Gastroesophageal sphincter (tissue), 3 donors: Measurements from ENCODE around the gene SYNRG.

Source experiments
- EP300 ChIP-seq: sonication (generic); formaldehyde crosslinking; IDR thresholded peaks from one replicate; pipeline ENCODE4 v1.6.1; 2017; ENCODE audit warnings: antibody characterized with exemption, mild to moderate bottlenecking
- POLR2A ChIP-seq, 2 donors: fragments of 450-650 bp; IDR thresholded peaks; one replicate each; pipeline ENCODE4 v1.6.1; 2017; ENCODE audit warnings: antibody characterized with exemption in 2 of 2, mild to moderate bottlenecking in 2 of 2, moderate library complexity in 1 of 2
- POLR2AphosphoS5 ChIP-seq: sonication (generic); formaldehyde crosslinking; IDR thresholded peaks from one replicate; pipeline ENCODE4 v1.6.1; 2017; ENCODE audit warnings: antibody characterized with exemption
- TF ChIP-seq, protein P1 (sequence below), 4 experiments: fragments of 200-600 bp in 2 of 4; fragments of 450-650 bp in 2 of 4; sonication (generic) in 1 of 4; IDR thresholded peaks; one replicate each; pipeline ENCODE4 v1.5.1; 2017 to 2019; ENCODE audit warnings: antibody characterized with exemption in 4 of 4, mild to moderate bottlenecking in 2 of 4, moderate library complexity in 2 of 4

- TF ChIP-seq POLR2A (IDR thresholded peaks at IDR 0.05) (no peak), EP300 (no peak), POLR2AphosphoS5 (no peak)
- TF ChIP-seq, protein P1, sequence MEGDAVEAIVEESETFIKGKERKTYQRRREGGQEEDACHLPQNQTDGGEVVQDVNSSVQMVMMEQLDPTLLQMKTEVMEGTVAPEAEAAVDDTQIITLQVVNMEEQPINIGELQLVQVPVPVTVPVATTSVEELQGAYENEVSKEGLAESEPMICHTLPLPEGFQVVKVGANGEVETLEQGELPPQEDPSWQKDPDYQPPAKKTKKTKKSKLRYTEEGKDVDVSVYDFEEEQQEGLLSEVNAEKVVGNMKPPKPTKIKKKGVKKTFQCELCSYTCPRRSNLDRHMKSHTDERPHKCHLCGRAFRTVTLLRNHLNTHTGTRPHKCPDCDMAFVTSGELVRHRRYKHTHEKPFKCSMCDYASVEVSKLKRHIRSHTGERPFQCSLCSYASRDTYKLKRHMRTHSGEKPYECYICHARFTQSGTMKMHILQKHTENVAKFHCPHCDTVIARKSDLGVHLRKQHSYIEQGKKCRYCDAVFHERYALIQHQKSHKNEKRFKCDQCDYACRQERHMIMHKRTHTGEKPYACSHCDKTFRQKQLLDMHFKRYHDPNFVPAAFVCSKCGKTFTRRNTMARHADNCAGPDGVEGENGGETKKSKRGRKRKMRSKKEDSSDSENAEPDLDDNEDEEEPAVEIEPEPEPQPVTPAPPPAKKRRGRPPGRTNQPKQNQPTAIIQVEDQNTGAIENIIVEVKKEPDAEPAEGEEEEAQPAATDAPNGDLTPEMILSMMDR (IDR thresholded peaks at IDR 0.05) = no peak
These were observed 47.0 kb downstream of the SYNRG start for GRCh38 chr17:37562016-37562745.
